ENCODE results near the gene ACADVL.

Gene ACADVL

GRCh38 chr17:7229504-7229903 is 9.8 kb downstream of the ACADVL start:
- Histone ChIP-seq H3K4me1 (ENCODE audit: insufficient read depth, low read length, severe bottlenecking) (peaks cover 12% of the 10 kb centered on the region), H3K36me3 (ENCODE audit: insufficient read depth, low read length) (peaks cover 73% of the 10 kb centered on the region)

GRCh38 chr17:7232114-7232513 is 12.4 kb downstream of the ACADVL start:
- no peaks in the 10 kb centered on the region for H3K9me2 ChIP-seq (ENCODE audit: low read depth, low read length)
- H3K4me3 ChIP-seq (ENCODE audit: low read depth, low read length, poor library complexity, severe bottlenecking), result peak overlapping the region; percentile 83
- no peak overlapping the region for H2AFZ ChIP-seq (ENCODE audit: low read length)
- peaks cover 36% of the 10 kb centered on the region for H3K4me1 ChIP-seq (ENCODE audit: insufficient read depth, low read length, severe bottlenecking)
- TF ChIP-seq CTCF (IDR thresholded peaks at IDR 0.05; ENCODE audit: low read length) (no peak), EZH2 (IDR thresholded peaks at IDR 0.05; ENCODE audit: borderline replicate concordance, low read length) (no peak)
- H3F3A ChIP-seq (ENCODE audit: insufficient read depth, low read length), result no peaks in the 10 kb centered on the region
- peak overlapping the region; percentile 75 for H3K4me2 ChIP-seq (ENCODE audit: low read length)
- H4K20me1 ChIP-seq (ENCODE audit: insufficient read depth, low read length), result no peaks in the 10 kb centered on the region
- peaks cover 70% of the 10 kb centered on the region for H3K36me3 ChIP-seq (ENCODE audit: insufficient read depth, low read length)
- H3K9me3 ChIP-seq (ENCODE audit: low read length), result no peaks in the 10 kb centered on the region
- no peaks in the 10 kb centered on the region for H3K27me3 ChIP-seq (ENCODE audit: insufficient read depth, low read length)
- H3K27ac ChIP-seq (ENCODE audit: low read depth, low read length, poor library complexity, severe bottlenecking), result no peak overlapping the region
- H3K9ac ChIP-seq (ENCODE audit: low read length), result peak overlapping the region; percentile 38; the same call in 1 of the 2 replicates
- H3K79me2 ChIP-seq (ENCODE audit: insufficient read depth, low read length), result peaks cover 23% of the 10 kb centered on the region

More at GRCh38 chr17:7229504-7229903, 9.8 kb downstream of the ACADVL start:
- no peaks in the 10 kb centered on the region for H3K27me3 ChIP-seq (ENCODE audit: insufficient read depth, low read length)
- H3K9ac ChIP-seq (ENCODE audit: low read length), result no peak overlapping the region
- no peaks in the 10 kb centered on the region for H3K9me2 ChIP-seq (ENCODE audit: low read depth, low read length)
- no peaks in the 10 kb centered on the region; the same call in 1 of the 2 replicates for H3F3A ChIP-seq (ENCODE audit: insufficient read depth, low read length)
- H3K79me2 ChIP-seq (ENCODE audit: insufficient read depth, low read length), result peaks cover 23% of the 10 kb centered on the region
- no peaks in the 10 kb centered on the region for H3K9me3 ChIP-seq (ENCODE audit: low read length)
- TF ChIP-seq EZH2 (IDR thresholded peaks at IDR 0.05; ENCODE audit: borderline replicate concordance, low read length), result no peak
- no peak for TF ChIP-seq CTCF (IDR thresholded peaks at IDR 0.05; ENCODE audit: low read length)
- no peak overlapping the region for H3K4me3 ChIP-seq (ENCODE audit: low read depth, low read length, poor library complexity, severe bottlenecking)
- H2AFZ ChIP-seq (ENCODE audit: low read length), result no peak overlapping the region
- no peaks in the 10 kb centered on the region for H4K20me1 ChIP-seq (ENCODE audit: insufficient read depth, low read length)
- no peak overlapping the region for H3K27ac ChIP-seq (ENCODE audit: low read depth, low read length, poor library complexity, severe bottlenecking)
- H3K4me2 ChIP-seq (ENCODE audit: low read length), result no peak overlapping the region

GRCh38 chr17:7233701-7234082 is 14.0 kb downstream of the ACADVL start:
- no peak overlapping the region for H2AFZ ChIP-seq (ENCODE audit: low read length)

More at GRCh38 chr17:7233701-7234082, 14.0 kb downstream of the ACADVL start:
- Histone ChIP-seq H3K4me2 (ENCODE audit: low read length) (peak overlapping the region; percentile 75), H3K4me1 (ENCODE audit: insufficient read depth, low read length, severe bottlenecking) (peaks cover 41% of the 10 kb centered on the region), H3K9me3 (ENCODE audit: low read length) (no peaks in the 10 kb centered on the region), H3K4me3 (ENCODE audit: low read depth, low read length, poor library complexity, severe bottlenecking) (peak overlapping the region; percentile 83), H3K9me2 (ENCODE audit: low read depth, low read length) (no peaks in the 10 kb centered on the region), H3K36me3 (ENCODE audit: insufficient read depth, low read length) (peaks cover 58% of the 10 kb centered on the region), H4K20me1 (ENCODE audit: insufficient read depth, low read length) (no peaks in the 10 kb centered on the region), H3K9ac (ENCODE audit: low read length) (peak overlapping the region; percentile 91), H3F3A (ENCODE audit: insufficient read depth, low read length) (no peaks in the 10 kb centered on the region), H3K79me2 (ENCODE audit: insufficient read depth, low read length) (peaks cover 24% of the 10 kb centered on the region), H3K27me3 (ENCODE audit: insufficient read depth, low read length) (no peaks in the 10 kb centered on the region), H3K27ac (ENCODE audit: low read depth, low read length, poor library complexity, severe bottlenecking) (peak overlapping the region; percentile 78)
- TF ChIP-seq EZH2 (IDR thresholded peaks at IDR 0.05; ENCODE audit: borderline replicate concordance, low read length), result no peak
- TF ChIP-seq CTCF (IDR thresholded peaks at IDR 0.05; ENCODE audit: low read length), result no peak

All from OCI-LY1 (cell line).